Gastrocnemius medialis (tissue), 4 donors: ENCODE data around the gene CHST14. TPM values are rescaled to one million over a fixed set of nuclear protein-coding genes. Genes with fewer than 3 reads are reported as not detected.

Source experiments
- ATAC-seq, 2 donors: fragments of 150-250 bp; one replicate each; pipeline ENCODE4 v1.9.1; 2016
- DNase-seq, 2 donors: peaks; one replicate each; pipeline ENCODE4 v3.0.0-alpha.2; 2019
- H3K27ac ChIP-seq, 4 donors: fragments of 200-600 bp; sonication (generic); 1 replicate in 1 of 4; 2 replicates in 3 of 4; pipeline ENCODE4 v1.5.1; 2016 to 2018; ENCODE audit warnings: mild to moderate bottlenecking in 2 of 4, moderate library complexity in 1 of 4
- H3K27me3 ChIP-seq, 3 donors: fragments of 200-600 bp; sonication (generic) in 2 of 3; 1 replicate in 1 of 3; 2 replicates in 2 of 3; pipeline versions ENCODE4 v1.5.1 to v1.6.0; 2016 to 2019; ENCODE audit warnings: mild to moderate bottlenecking in 1 of 3, moderate library complexity in 1 of 3
- H3K36me3 ChIP-seq, 2 donors: fragments of 200-600 bp; sonication (generic) in 1 of 2; one replicate each; pipeline ENCODE4 v1.5.1; 2017 to 2018
- H3K4me1 ChIP-seq, 2 donors: fragments of 200-600 bp; sonication (generic) in 1 of 2; one replicate each; pipeline ENCODE4 v1.5.1; 2016 to 2017; ENCODE audit warnings: mild to moderate bottlenecking in 2 of 2
- H3K4me3 ChIP-seq, 4 donors: fragments of 200-600 bp; sonication (generic) in 3 of 4; 1 replicate in 1 of 4; 2 replicates in 3 of 4; pipeline ENCODE4 v1.5.1; 2016 to 2019; ENCODE audit warnings: mild to moderate bottlenecking in 2 of 4
- H3K9me3 ChIP-seq, 3 donors: fragments of 200-600 bp; sonication (generic) in 2 of 3; 1 replicate in 1 of 3; 2 replicates in 2 of 3; pipeline ENCODE4 v1.5.1; 2016 to 2019
- CTCF ChIP-seq, 5 experiments: fragments of 450-650 bp in 3 of 5; fragments of 200-600 bp in 2 of 5; sonication (generic) in 2 of 5; IDR thresholded peaks in 4 of 5; conservative IDR thresholded peaks in 1 of 5; 1 replicate in 4 of 5; 2 replicates in 1 of 5; pipeline ENCODE4 v1.5.1; 2016 to 2019; ENCODE audit warnings: antibody characterized with exemption in 5 of 5, mild to moderate bottlenecking in 3 of 5, moderate library complexity in 3 of 5
- POLR2A ChIP-seq, 2 donors: fragments of 450-650 bp; IDR thresholded peaks; one replicate each; pipeline ENCODE4 v1.6.1; 2017; ENCODE audit warnings: antibody characterized with exemption in 2 of 2, mild to moderate bottlenecking in 2 of 2, moderate library complexity in 2 of 2
- in situ Hi-C, 4 donors: fragments of 200-750 bp; cut with MboI; loops; one replicate each; pipeline versions ENCODE4 v1.15.0 to v1.8.0; 2017; ENCODE audit warnings: low sequenced_read_pairs in 4 of 4
- intact Hi-C: fragments of 100-400 bp; cut with DNase I; formaldehyde crosslinking; loops from one replicate; pipeline ENCODE4 v1.15.1; 2023; ENCODE audit warnings: low total_unique reads
- total RNA-seq, 4 donors: library from RNA; depleted of rRNA; stranded (reverse); fragments of >200 nt; gene quantifications; one replicate each; pipeline versions ENCODE4 v1.1.0 to v1.2.3, GENCODE V29; 2016

Gene CHST14
- total RNA-seq, 4 donors from 2014 or later: 3.0 to 5.2 (median 3.9) TPM

GRCh38 chr15:40501487-40501886, 30.7 kb downstream of the CHST14 start:
- H3K4me3 ChIP-seq: no peak overlapping the region
- H3K27me3 ChIP-seq: no peaks in the 10 kb centered on the region
- H3K36me3 ChIP-seq: no peaks in the 10 kb centered on the region
- TF ChIP-seq CTCF (IDR thresholded peaks at IDR 0.05 in 4 of 5, conservative IDR thresholded peaks at IDR 0.05 in 1 of 5): no peak
- no peak for TF ChIP-seq POLR2A (IDR thresholded peaks at IDR 0.05)
- in situ Hi-C loops: loop anchor here in 2 of 4 donors (25.0 kb wide), 2 partner anchors 186 to 386 kb away; partner anchors contain the start of genes RAD51 (in 1 of the 2) and VPS18 (in 1 of the 2)
- intact Hi-C loops: no loop called here
- no peak overlapping the region for H3K27ac ChIP-seq
- H3K9me3 ChIP-seq: no peaks in the 10 kb centered on the region
- peaks cover 0 to under 1% of the 10 kb centered on the region in 2 donors for H3K4me1 ChIP-seq
- DNase-seq (no peak), ATAC-seq (no peak)

- intact Hi-C loops: loop anchor here (2.0 kb wide), 2 partner anchors 36 to 66 kb away; partner anchors contain the start of genes BAHD1 and CHST14
- peak overlapping the region in 2 of 4 donors; percentile 33 to 35 for H3K27ac ChIP-seq
- in situ Hi-C loops: loop anchor here in 2 of 4 donors (25.0 kb wide), 2 partner anchors 180 to 380 kb away; partner anchors contain the start of genes RAD51 (in 1 of the 2) and VPS18 (in 1 of the 2)
Observed at GRCh38 chr15:40506964-40507571, 36.3 kb downstream of the CHST14 start.

GRCh38 chr15:40508216-40508615, 37.4 kb downstream of the CHST14 start:
- Histone ChIP-seq H3K27ac (no peak overlapping the region), H3K4me3 (no peak overlapping the region), H3K36me3 (no peaks in the 10 kb centered on the region), H3K27me3 (no peaks in the 10 kb centered on the region), H3K4me1 (peaks cover 6 to 20% of the 10 kb centered on the region in 2 donors), H3K9me3 (no peaks in the 10 kb centered on the region)
- DNase-seq: no peak
- intact Hi-C loops: no loop called here
- TF ChIP-seq CTCF (IDR thresholded peaks at IDR 0.05 in 4 of 5, conservative IDR thresholded peaks at IDR 0.05 in 1 of 5) (no peak), POLR2A (IDR thresholded peaks at IDR 0.05) (no peak)
- in situ Hi-C loops: loop anchor here in 2 of 4 donors (25.0 kb wide), 2 partner anchors 179 to 379 kb away; partner anchors contain the start of genes RAD51 (in 1 of the 2) and VPS18 (in 1 of the 2)
- no peak for ATAC-seq

More at GRCh38 chr15:40506964-40507571, 36.3 kb downstream of the CHST14 start:
- ATAC-seq (peak; percentile 53 to 71), DNase-seq (peak; percentile 42 to 56)
- Histone ChIP-seq H3K36me3 (no peaks in the 10 kb centered on the region), H3K27me3 (no peaks in the 10 kb centered on the region), H3K9me3 (no peaks in the 10 kb centered on the region), H3K4me1 (peaks cover 6 to 20% of the 10 kb centered on the region in 2 donors), H3K4me3 (peak overlapping the region; percentile 35 to 52 (median 44))
- TF ChIP-seq POLR2A (IDR thresholded peaks at IDR 0.05) (no peak), CTCF (IDR thresholded peaks at IDR 0.05 in 4 of 5, conservative IDR thresholded peaks at IDR 0.05 in 1 of 5) (peak; percentile 21 to 85 (median 48))

GRCh38 chr15:40510201-40510600, 39.4 kb downstream of the CHST14 start:
- H3K4me1 ChIP-seq: peaks cover 6 to 20% of the 10 kb centered on the region in 2 donors
- no peaks in the 10 kb centered on the region for H3K9me3 ChIP-seq
- H3K36me3 ChIP-seq: no peaks in the 10 kb centered on the region
- intact Hi-C loops (no loop called here), in situ Hi-C loops (loop anchor here in 3 of 4 donors (10.0 to 25.0 kb wide), 3 partner anchors 65 to 377 kb away; partner anchors contain the start of genes RAD51 (in 1 of the 3) and VPS18 (in 1 of the 3))
- H3K27me3 ChIP-seq: no peaks in the 10 kb centered on the region
- H3K27ac ChIP-seq: no peak overlapping the region
- DNase-seq (no peak), ATAC-seq (no peak)
- no peak overlapping the region for H3K4me3 ChIP-seq
- no peak for TF ChIP-seq CTCF (IDR thresholded peaks at IDR 0.05 in 4 of 5, conservative IDR thresholded peaks at IDR 0.05 in 1 of 5)
- no peak for TF ChIP-seq POLR2A (IDR thresholded peaks at IDR 0.05)
